Subcutaneous abdominal adipose tissue (tissue), 5 donors: ENCODE results near the gene TRIM71.

Source experiments
- H3K27ac ChIP-seq: one replicate; pipeline ENCODE4 v1.7.0; 2013; ENCODE audit warnings: low read depth, mild to moderate bottlenecking, inconsistent platforms, low read length, moderate library complexity
- H3K27me3 ChIP-seq, 5 donors: one replicate each; pipeline ENCODE4 v1.7.0; 2013; ENCODE audit warnings: low read length in 5 of 5, inconsistent platforms in 1 of 5; ENCODE audit not compliant: control insufficient read depth in 5 of 5, insufficient read depth in 4 of 5
- H3K36me3 ChIP-seq, 5 donors: one replicate each; pipeline ENCODE4 v1.7.0; 2013; ENCODE audit warnings: low read length in 5 of 5; ENCODE audit not compliant: control insufficient read depth in 5 of 5, insufficient read depth in 5 of 5
- H3K4me1 ChIP-seq, 5 donors: one replicate each; pipeline ENCODE4 v1.7.0; 2013; ENCODE audit warnings: low read length in 5 of 5, mild to moderate bottlenecking in 3 of 5, moderate library complexity in 1 of 5; ENCODE audit not compliant: control insufficient read depth in 5 of 5, insufficient read depth in 5 of 5
- H3K4me3 ChIP-seq, 5 donors: one replicate each; pipeline ENCODE4 v1.7.0; 2013; ENCODE audit warnings: low read length in 5 of 5, low read depth in 1 of 5
- H3K9ac ChIP-seq, 5 donors: one replicate each; pipeline ENCODE4 v1.7.0; 2013; ENCODE audit warnings: low read length in 5 of 5, mild to moderate bottlenecking in 4 of 5, moderate library complexity in 3 of 5
- H3K9me3 ChIP-seq, 5 donors: one replicate each; pipeline ENCODE4 v1.7.0; 2013; ENCODE audit warnings: low read length in 5 of 5; ENCODE audit not compliant: control insufficient read depth in 5 of 5
- donor health status: healthy.
- donor health status: healthy.
- donor health status: healthy.
- donor health status: healthy.
- donor health status: healthy.

TRIM71 gene

DNA sequence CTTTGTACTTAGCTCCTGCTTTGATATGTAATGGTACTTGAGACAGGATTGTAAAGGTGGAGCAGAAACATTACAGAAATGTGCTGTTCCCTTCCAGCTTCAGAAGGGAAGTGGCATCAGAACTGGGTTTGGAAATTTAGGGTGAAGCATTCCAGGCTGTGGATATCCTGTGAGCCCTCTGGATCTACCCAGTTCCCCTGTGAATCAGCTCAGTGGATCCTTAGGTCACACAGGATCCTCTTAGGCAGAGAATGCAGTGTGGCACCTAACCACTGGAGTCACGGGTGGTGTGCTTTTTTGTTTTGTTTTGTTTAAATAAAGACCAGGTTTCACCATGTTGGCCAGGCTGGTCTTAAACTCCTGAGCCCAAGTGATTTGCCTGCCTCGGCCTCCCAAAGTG is 66.0 kb downstream of the TRIM71 start:
- H3K27ac ChIP-seq = no peak overlapping the region
- no peaks in the 10 kb centered on the region for H3K36me3 ChIP-seq
- H3K4me1 ChIP-seq = peaks cover 0 to 2% (median 0%) of the 10 kb centered on the region in 5 donors
- no peak overlapping the region for H3K9ac ChIP-seq
- no peak overlapping the region for H3K4me3 ChIP-seq
- no peaks in the 10 kb centered on the region for H3K9me3 ChIP-seq
- H3K27me3 ChIP-seq = no peaks in the 10 kb centered on the region

DNA sequence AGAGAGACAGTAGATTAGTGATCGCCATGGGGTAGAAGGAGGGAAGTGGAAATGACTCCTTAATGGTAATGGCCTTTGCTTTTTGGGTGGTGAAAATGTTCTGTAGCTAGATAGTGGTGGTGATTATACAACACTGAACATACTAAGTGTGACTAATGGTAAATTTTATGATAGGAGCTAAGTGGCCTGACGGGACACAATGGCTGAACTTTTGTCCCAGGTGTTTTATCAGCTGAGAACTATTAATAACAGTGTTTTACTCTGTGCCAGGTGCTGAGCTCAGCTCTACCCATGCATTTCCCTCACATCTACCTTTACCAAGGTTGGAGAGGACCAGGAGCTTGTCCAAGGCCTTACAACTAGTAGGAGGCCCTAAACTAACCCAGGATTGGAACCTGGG is 66.8 kb downstream of the TRIM71 start:
- Histone ChIP-seq H3K4me1 (peaks cover 0 to 2% (median 0%) of the 10 kb centered on the region in 5 donors), H3K27ac (no peak overlapping the region), H3K9ac (no peak overlapping the region), H3K27me3 (no peaks in the 10 kb centered on the region), H3K4me3 (no peak overlapping the region), H3K36me3 (no peaks in the 10 kb centered on the region), H3K9me3 (no peaks in the 10 kb centered on the region)

DNA sequence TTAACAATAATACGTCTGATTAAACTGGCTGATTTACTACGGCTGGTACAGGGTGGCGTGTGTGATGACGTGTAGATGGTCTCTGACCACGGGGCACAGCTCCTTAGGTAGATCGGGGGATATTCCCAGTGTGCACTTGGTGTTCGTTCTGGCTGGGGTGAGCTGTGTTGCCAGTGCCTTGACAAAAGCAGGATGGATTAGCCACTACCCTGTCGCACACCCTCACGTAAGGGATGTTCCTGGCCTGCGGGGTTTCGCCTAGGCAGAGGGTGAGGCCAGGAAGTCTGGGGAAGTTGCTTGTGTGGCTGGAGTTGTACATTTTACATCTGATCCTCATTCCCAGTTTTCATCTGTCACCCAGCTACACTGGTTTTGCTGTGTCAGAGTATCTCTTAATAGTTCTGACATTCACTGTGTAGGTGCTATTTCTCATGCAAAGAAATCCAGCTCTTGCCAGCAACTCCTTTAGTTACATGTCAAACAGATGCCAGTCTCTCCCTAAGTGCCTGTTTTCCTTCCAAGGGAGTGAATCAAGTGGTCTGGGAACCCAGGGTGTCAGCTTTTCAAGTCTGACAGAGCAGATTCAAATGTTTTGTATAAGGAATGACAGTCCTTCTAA is 67.6 kb downstream of the TRIM71 start:
- Histone ChIP-seq H3K27me3 (no peaks in the 10 kb centered on the region), H3K9me3 (no peaks in the 10 kb centered on the region), H3K9ac (no peak overlapping the region), H3K4me1 (peaks cover 0 to 2% (median 0%) of the 10 kb centered on the region in 5 donors), H3K4me3 (no peak overlapping the region), H3K27ac (no peak overlapping the region), H3K36me3 (no peaks in the 10 kb centered on the region)

DNA sequence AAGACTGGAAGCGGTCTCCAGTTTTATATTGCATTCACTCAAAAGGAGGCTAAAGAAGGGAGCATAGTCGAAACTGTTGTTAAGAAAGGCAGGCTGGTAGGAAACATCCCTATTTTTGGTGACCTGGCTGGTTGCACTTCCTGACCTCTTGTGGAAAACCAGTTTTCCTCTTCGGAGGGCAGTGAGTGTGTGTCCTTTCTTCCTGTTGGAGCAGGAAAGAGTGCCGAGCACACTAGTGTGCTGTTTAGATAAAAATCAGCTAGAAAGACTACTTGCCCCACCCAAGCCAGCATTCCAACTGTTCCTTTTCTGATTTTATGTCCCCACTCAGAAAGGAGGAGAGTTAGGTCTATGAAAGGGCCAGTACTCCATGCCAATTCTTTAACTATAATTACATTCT is 68.5 kb downstream of the TRIM71 start:
- H3K27ac ChIP-seq = no peak overlapping the region
- H3K9me3 ChIP-seq = no peaks in the 10 kb centered on the region
- H3K4me3 ChIP-seq = no peak overlapping the region

DNA sequence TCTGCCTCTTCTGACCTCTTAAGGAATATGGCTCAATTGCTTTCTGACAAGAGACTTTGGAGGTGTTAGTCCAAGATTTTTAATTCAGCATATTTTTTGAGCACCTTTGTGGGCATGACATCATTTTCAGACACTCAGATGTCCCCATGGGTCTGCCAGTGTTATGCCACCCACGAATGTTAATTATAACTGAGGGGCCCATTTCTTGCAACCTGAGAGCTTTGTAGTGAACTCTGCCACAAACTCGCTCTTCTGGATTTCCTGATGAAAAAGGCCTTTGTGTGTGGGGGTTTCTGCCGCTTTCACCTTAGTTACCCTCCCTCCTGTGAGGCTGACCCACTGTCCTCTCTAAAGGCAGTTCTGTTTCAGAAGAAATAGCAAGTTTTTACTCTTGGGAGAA is 69.1 kb downstream of the TRIM71 start:
- Histone ChIP-seq H3K36me3 (no peaks in the 10 kb centered on the region), H3K9ac (no peak overlapping the region), H3K27me3 (no peaks in the 10 kb centered on the region), H3K4me1 (peaks cover 0 to 2% (median 0%) of the 10 kb centered on the region in 5 donors), H3K9me3 (no peaks in the 10 kb centered on the region), H3K27ac (no peak overlapping the region), H3K4me3 (no peak overlapping the region)

More for the DNA sequence above, 68.5 kb downstream of the TRIM71 start:
- no peak overlapping the region for H3K9ac ChIP-seq
- H3K27me3 ChIP-seq = no peaks in the 10 kb centered on the region
- H3K36me3 ChIP-seq = no peaks in the 10 kb centered on the region
- H3K4me1 ChIP-seq = peaks cover 0 to 2% (median 0%) of the 10 kb centered on the region in 5 donors

DNA sequence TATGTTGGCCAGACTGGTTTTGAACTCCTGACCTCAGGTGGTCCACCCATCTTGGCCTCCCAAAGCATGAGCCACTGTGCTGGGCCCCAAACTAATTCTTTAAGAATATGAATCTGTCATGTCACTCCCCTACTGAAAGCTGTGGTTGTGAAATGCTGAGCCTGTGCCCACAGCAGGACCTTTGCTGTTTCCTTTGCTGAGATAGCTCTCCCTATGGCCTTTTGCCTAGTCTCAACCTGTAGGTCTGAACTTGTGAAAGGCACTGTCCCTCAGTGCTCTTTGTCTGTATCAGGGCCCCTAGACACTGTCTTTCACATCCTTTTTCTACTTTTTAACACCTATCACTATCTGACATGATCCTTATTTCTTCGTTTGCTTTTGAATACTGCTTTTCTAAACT is 70.9 kb downstream of the TRIM71 start:
- no peaks in the 10 kb centered on the region for H3K27me3 ChIP-seq
- no peaks in the 10 kb centered on the region for H3K9me3 ChIP-seq
- no peak overlapping the region for H3K4me3 ChIP-seq

DNA sequence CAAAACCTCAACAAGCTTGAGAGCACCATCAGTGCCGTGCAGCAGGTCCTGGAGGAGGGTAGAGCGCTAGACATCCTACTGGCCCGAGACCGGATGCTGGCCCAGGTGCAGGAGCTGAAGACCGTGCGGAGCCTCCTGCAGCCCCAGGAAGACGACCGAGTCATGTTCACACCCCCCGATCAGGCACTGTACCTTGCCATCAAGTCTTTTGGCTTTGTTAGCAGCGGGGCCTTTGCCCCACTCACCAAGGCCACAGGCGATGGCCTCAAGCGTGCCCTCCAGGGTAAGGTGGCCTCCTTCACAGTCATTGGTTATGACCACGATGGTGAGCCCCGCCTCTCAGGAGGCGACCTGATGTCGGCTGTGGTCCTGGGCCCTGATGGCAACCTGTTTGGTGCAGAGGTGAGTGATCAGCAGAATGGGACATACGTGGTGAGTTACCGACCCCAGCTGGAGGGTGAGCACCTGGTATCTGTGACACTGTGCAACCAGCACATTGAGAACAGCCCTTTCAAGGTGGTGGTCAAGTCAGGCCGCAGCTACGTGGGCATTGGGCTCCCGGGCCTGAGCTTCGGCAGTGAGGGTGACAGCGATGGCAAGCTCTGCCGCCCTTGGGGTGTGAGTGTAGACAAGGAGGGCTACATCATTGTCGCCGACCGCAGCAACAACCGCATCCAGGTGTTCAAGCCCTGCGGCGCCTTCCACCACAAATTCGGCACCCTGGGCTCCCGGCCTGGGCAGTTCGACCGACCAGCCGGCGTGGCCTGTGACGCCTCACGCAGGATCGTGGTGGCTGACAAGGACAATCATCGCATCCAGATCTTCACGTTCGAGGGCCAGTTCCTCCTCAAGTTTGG is 72.9 kb downstream of the TRIM71 start:
- Histone ChIP-seq H3K4me3 (no peak overlapping the region), H3K9me3 (no peaks in the 10 kb centered on the region), H3K36me3 (no peaks in the 10 kb centered on the region), H3K9ac (no peak overlapping the region), H3K4me1 (peaks cover 0 to 2% (median 0%) of the 10 kb centered on the region in 5 donors), H3K27ac (no peak overlapping the region), H3K27me3 (no peaks in the 10 kb centered on the region)

More for the DNA sequence above, 70.9 kb downstream of the TRIM71 start:
- H3K27ac ChIP-seq = no peak overlapping the region
- H3K4me1 ChIP-seq = peaks cover 0 to 2% (median 0%) of the 10 kb centered on the region in 5 donors
- H3K9ac ChIP-seq = no peak overlapping the region
- no peaks in the 10 kb centered on the region for H3K36me3 ChIP-seq

DNA sequence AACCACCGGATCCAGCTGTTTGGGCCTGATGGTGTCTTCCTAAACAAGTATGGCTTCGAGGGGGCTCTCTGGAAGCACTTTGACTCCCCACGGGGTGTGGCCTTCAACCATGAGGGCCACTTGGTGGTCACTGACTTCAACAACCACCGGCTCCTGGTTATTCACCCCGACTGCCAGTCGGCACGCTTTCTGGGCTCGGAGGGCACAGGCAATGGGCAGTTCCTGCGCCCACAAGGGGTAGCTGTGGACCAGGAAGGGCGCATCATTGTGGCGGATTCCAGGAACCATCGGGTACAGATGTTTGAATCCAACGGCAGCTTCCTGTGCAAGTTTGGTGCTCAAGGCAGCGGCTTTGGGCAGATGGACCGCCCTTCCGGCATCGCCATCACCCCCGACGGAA is 73.6 kb downstream of the TRIM71 start:
- H3K27ac ChIP-seq = no peak overlapping the region
- H3K4me1 ChIP-seq = peaks cover 0 to 1% (median 0%) of the 10 kb centered on the region in 5 donors
- H3K9ac ChIP-seq = no peak overlapping the region
- H3K4me3 ChIP-seq = no peak overlapping the region
- no peaks in the 10 kb centered on the region for H3K9me3 ChIP-seq
- no peaks in the 10 kb centered on the region for H3K36me3 ChIP-seq
- H3K27me3 ChIP-seq = no peaks in the 10 kb centered on the region

DNA sequence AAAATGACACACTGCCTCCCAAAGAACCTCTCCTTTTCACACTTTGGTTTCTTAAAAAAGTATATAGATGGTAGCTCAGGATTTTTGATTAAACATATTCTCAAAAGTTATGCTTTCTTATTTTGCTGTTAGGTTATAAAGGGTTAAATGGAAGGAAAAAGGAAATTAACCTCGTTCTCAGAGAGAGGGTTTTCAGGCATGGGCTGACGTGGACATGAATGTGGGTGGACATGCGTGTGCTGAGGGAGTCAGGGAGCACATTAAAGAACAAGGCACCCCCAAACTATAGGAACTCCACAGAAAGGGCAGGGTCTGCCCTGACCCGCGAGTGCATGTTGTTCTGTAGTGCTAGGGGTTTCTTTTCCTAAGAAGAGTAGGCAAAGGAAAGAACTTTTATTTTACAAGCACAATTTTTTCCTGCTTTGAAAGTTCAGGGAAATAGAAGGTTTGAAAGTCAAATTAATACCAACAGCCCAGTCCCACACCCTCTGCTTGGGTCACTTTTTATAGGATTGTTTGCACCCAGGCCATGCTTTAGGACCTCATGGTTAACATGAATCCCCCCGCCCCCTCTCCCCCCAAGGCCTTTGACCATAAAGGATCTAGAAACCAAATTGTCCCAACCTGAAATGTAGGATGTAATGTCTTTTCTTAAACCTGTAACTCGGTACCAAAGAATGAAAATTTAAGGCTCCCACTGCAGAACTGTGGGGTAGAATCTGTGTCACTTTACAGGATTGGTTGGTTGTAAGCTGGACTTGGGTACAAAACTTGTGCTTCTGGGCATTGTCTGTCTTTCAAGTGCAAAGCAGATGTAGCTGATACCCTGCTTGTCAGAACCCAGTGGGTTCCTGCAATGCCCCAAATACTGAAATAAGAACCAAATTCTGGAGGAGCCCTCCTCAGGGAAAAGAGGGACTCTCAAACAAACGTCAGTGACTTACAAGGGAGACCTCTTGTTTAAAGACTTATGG is 75.1 kb downstream of the TRIM71 start:
- Histone ChIP-seq H3K9ac (no peak overlapping the region), H3K4me3 (no peak overlapping the region), H3K36me3 (no peaks in the 10 kb centered on the region), H3K27ac (no peak overlapping the region), H3K27me3 (no peaks in the 10 kb centered on the region), H3K4me1 (no peaks in the 10 kb centered on the region), H3K9me3 (no peaks in the 10 kb centered on the region)
